Caco-2 (cell line): ENCODE measurements around the gene PAGR1. TPM values are rescaled to one million over a fixed set of nuclear protein-coding genes. Genes with fewer than 3 reads are reported as not detected.

ENCODE experiments used
- BruUV-seq: library from RNA; stranded (reverse); fragments of 400-500 nt; replicated peaks from 2 replicates; lab custom pipeline; 2021; lab: Mats Ljungman, UMichigan
- CTCF ChIA-PET: fragments of 300-600 bp; sonication (Branson Sonifier 250); formaldehyde crosslinking; loops from one replicate; lab custom pipeline; 2022; ENCODE audit warnings: antibody characterized with exemption; lab: Charles Lee
- POLR2A ChIA-PET: fragments of 300-600 bp; sonication (Branson Sonifier 250); formaldehyde crosslinking; loops from one replicate; lab custom pipeline; 2022; ENCODE audit warnings: antibody characterized with exemption; lab: Charles Lee
- DNase-seq, 2 experiments: peaks; one replicate each; pipeline versions ENCODE4 v3.0.0 to v3.0.0-alpha.2; 2020 to 2022
- H3K27me3 ChIP-seq: replicated peaks from 2 replicates; pipeline ENCODE4 v1.6.0; 2011; ENCODE audit warnings: low read length; ENCODE audit not compliant: control insufficient read depth, insufficient read depth
- H3K36me3 ChIP-seq: 2 replicates; pipeline ENCODE4 v1.5.1; 2011; ENCODE audit warnings: low read length; ENCODE audit not compliant: control insufficient read depth, insufficient read depth
- H3K4me1 ChIP-seq: fragments of 250-450 bp; sonication (Bioruptor Pico); 2 replicates; pipeline ENCODE4 v1.5.1; 2020; ENCODE audit warnings: mild to moderate bottlenecking
- H3K4me3 ChIP-seq: 2 replicates; pipeline ENCODE4 v1.5.1; 2011; ENCODE audit warnings: low read depth, mild to moderate bottlenecking, control low read depth, low read length
- H3K9me3 ChIP-seq: fragments of 250-450 bp; sonication (Bioruptor Pico); 2 replicates; pipeline ENCODE4 v1.5.1; 2020; ENCODE audit warnings: mild to moderate bottlenecking, moderate library complexity
- H3K27ac Mint-ChIP-seq: one replicate; pipeline ENCODE4 v1.8.0; 2022; ENCODE audit warnings: mixed read lengths; ENCODE audit not compliant: unreplicated experiment
- H3K27me3 Mint-ChIP-seq: one replicate; pipeline ENCODE4 v1.8.0; 2022; ENCODE audit warnings: mixed read lengths; ENCODE audit not compliant: insufficient read depth, unreplicated experiment
- H3K36me3 Mint-ChIP-seq: one replicate; pipeline ENCODE4 v1.8.0; 2022; ENCODE audit warnings: mild to moderate bottlenecking, mixed read lengths; ENCODE audit not compliant: insufficient read depth, unreplicated experiment
- H3K4me1 Mint-ChIP-seq: one replicate; pipeline ENCODE4 v1.8.0; 2022; ENCODE audit warnings: low read depth, mixed read lengths; ENCODE audit not compliant: unreplicated experiment
- H3K4me3 Mint-ChIP-seq: one replicate; pipeline ENCODE4 v1.8.0; 2022; ENCODE audit warnings: mild to moderate bottlenecking, moderate library complexity, mixed read lengths; ENCODE audit not compliant: unreplicated experiment
- H3K9me3 Mint-ChIP-seq: one replicate; pipeline ENCODE4 v1.8.0; 2022; ENCODE audit warnings: mixed read lengths; ENCODE audit not compliant: unreplicated experiment
- intact Hi-C: fragments of 100-400 bp; cut with micrococcal nuclease; formaldehyde crosslinking; loops from one replicate; pipeline ENCODE4 v1.10.0; 2022; ENCODE audit not compliant: unreplicated experiment
- total RNA-seq: library from RNA; stranded (reverse); gene quantifications from 2 replicates; pipeline ENCODE4 v1.2.3, GENCODE V29; 2022
- TF ChIP-seq, protein P1 (sequence below), 2 experiments: fragments of 200-600 bp in 1 of 2; IDR thresholded peaks; 1 replicate in 1 of 2; 2 replicates in 1 of 2; pipeline versions ENCODE4 v1.5.1 to v1.8.0; 2011 to 2022; ENCODE audit warnings: antibody characterized with exemption in 1 of 2, control low read depth in 1 of 2, inconsistent platforms in 1 of 2, low read depth in 1 of 2, low read length in 1 of 2, mild to moderate bottlenecking in 1 of 2, moderate library complexity in 1 of 2; ENCODE audit not compliant: insufficient read depth in 1 of 2, severe bottlenecking in 1 of 2, unreplicated experiment in 1 of 2

Gene PAGR1
- total RNA-seq, 1 experiment from 2014 or later: 33.0 TPM

DNA sequence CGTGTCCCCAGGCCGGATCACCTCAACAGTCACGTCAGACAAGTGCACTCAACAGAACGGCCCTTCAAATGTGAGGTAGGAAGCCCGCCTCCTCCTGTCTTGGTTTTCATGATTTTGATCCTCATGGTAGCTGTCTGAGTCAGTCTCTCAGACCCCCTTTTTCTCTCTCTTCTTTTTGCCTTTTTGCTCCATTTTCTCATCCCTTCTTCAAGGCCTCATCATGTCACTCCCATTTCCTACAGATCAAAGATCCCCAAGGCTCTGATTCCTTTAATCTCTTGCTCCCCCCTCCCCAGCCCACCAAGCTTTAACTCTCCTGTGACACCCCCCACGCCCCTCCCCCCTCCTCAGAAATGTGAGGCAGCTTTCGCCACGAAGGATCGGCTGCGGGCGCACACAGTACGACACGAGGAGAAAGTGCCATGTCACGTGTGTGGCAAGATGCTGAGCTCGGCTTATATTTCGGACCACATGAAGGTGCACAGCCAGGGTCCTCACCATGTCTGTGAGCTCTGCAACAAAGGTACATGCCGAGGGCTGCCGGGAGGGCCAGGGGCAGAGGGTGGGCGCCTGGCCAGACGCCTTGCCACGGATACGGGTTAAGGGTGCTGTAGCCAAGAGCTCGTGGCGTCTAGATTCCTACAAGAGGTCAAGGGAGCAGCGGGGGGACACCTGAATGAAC, 7.6 kb upstream of the PAGR1 start:
- H3K4me1 Mint-ChIP-seq: peaks cover 37% of the 10 kb centered on the region

DNA sequence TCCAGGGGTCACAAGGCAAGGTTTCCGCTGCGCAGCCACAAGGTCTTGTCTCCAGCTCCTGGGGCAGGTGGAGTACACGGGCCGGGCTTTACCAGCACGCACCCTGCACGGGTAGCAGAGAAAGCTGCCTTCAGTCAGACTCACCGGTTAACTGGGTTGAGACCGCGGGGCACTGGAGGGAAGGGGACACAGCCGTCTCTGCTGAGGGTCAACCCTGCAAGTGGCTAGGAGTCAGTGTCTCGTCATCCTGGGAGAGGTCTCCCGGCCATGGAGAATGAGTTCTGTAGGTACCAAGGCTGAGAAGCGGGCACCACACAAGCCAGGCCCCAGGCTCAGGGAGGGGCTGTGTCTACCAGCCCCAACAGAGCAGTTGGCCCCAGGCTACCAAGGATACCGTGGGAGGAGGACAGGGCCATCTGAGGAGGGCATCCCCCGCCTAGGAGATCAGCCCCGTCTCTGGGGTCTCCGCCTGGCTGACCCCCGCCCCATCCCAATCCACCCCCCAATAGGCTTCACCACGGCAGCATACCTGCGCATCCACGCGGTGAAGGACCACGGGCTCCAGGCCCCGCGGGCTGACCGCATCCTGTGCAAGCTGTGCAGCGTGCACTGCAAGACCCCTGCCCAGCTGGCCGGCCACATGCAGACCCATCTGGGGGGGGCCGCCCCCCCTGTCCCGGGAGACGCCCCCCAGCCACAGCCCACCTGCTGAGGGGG, 6.8 kb upstream of the PAGR1 start:
- peak overlapping the region; percentile 85 for H3K27ac Mint-ChIP-seq
- H3K27me3 Mint-ChIP-seq: no peaks in the 10 kb centered on the region
- Histone ChIP-seq H3K9me3 (no peaks in the 10 kb centered on the region), H3K27me3 (no peaks in the 10 kb centered on the region), H3K36me3 (peaks cover 7% of the 10 kb centered on the region; the same call in 1 of the 2 replicates), H3K4me3 (peak overlapping the region; percentile 90), H3K4me1 (peaks cover 28% of the 10 kb centered on the region)
- intact Hi-C loops: loop anchor here (5.0 kb wide), 1 partner anchor 107 kb away; no protein-coding TSS in a partner anchor
- no peak for DNase-seq
- H3K4me3 Mint-ChIP-seq: peak overlapping the region; percentile 94
- peaks cover 29% of the 10 kb centered on the region for H3K4me1 Mint-ChIP-seq
- peaks cover 71% of the 10 kb centered on the region for H3K36me3 Mint-ChIP-seq
- TF ChIP-seq, protein P1, sequence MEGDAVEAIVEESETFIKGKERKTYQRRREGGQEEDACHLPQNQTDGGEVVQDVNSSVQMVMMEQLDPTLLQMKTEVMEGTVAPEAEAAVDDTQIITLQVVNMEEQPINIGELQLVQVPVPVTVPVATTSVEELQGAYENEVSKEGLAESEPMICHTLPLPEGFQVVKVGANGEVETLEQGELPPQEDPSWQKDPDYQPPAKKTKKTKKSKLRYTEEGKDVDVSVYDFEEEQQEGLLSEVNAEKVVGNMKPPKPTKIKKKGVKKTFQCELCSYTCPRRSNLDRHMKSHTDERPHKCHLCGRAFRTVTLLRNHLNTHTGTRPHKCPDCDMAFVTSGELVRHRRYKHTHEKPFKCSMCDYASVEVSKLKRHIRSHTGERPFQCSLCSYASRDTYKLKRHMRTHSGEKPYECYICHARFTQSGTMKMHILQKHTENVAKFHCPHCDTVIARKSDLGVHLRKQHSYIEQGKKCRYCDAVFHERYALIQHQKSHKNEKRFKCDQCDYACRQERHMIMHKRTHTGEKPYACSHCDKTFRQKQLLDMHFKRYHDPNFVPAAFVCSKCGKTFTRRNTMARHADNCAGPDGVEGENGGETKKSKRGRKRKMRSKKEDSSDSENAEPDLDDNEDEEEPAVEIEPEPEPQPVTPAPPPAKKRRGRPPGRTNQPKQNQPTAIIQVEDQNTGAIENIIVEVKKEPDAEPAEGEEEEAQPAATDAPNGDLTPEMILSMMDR (IDR thresholded peaks at IDR 0.05; ENCODE audit: insufficient read depth in 1 of 2, low read depth in 1 of 2, low read length in 1 of 2, severe bottlenecking in 1 of 2, unreplicated experiment in 1 of 2): no peak
- no peaks in the 10 kb centered on the region for H3K9me3 Mint-ChIP-seq
- ChIA-PET CTCF (interaction anchor here (2.0 to 3.5 kb wide), 3 partner anchors 8 to 164 kb away, joined by 10 to 26 read pairs (median 22); partner anchors contain the start of genes PAGR1 and TAOK2), POLR2A (no interaction called here)
- BruUV-seq: no TSS peak

More for the DNA sequence above, 7.6 kb upstream of the PAGR1 start:
- TF ChIP-seq, protein P1 (IDR thresholded peaks at IDR 0.05; ENCODE audit: insufficient read depth in 1 of 2, low read depth in 1 of 2, low read length in 1 of 2, severe bottlenecking in 1 of 2, unreplicated experiment in 1 of 2): no peak
- H3K27ac Mint-ChIP-seq: peak overlapping the region; percentile 85
- intact Hi-C loops: loop anchor here (5.0 kb wide), 1 partner anchor 106 kb away; no protein-coding TSS in a partner anchor
- peaks cover 33% of the 10 kb centered on the region for H3K4me1 ChIP-seq
- no TSS peak for BruUV-seq
- no peak for DNase-seq
- peak overlapping the region; percentile 90 for H3K4me3 ChIP-seq
- no peaks in the 10 kb centered on the region for H3K9me3 Mint-ChIP-seq
- ChIA-PET CTCF (interaction anchor here (0.9 to 3.5 kb wide), 8 partner anchors 8 to 224 kb away, joined by 3 to 26 read pairs (median 6); partner anchors contain the start of genes CDIPT, KCTD13, PAGR1 and TAOK2), POLR2A (interaction anchor here (1.2 to 1.7 kb wide), 3 partner anchors 8 to 118 kb away, joined by 3 to 10 read pairs (median 6); partner anchors contain the start of genes KCTD13, KIF22 and PAGR1)
- no peaks in the 10 kb centered on the region for H3K27me3 Mint-ChIP-seq
- peak overlapping the region; percentile 87 for H3K4me3 Mint-ChIP-seq
- H3K36me3 Mint-ChIP-seq: peaks cover 80% of the 10 kb centered on the region
- no peaks in the 10 kb centered on the region for H3K9me3 ChIP-seq
- no peaks in the 10 kb centered on the region for H3K27me3 ChIP-seq
- H3K36me3 ChIP-seq: peaks cover 10% of the 10 kb centered on the region
